HL-60 (cell line): ENCODE measurements around the gene PTPDC1.
"Not testable (repeated sequence)": the region's sequence is repeated elsewhere in the genome, so short reads cannot be mapped to it uniquely, and the experiment has no call there.

Experiments
- DNase-seq, 2 experiments: peaks; one replicate each; pipeline ENCODE4 v3.0.0-alpha.2; 2010 to 2020; ENCODE audit warnings: low read depth in 1 of 2, low spot score in 1 of 2
- H3K27ac ChIP-seq: fragments of 250-450 bp; sonication (Bioruptor Pico); replicated peaks from 2 replicates; pipeline ENCODE4 v1.5.1; 2020; ENCODE audit warnings: mild to moderate bottlenecking, moderate library complexity
- H3K27me3 ChIP-seq: fragments of 250-450 bp; sonication (Bioruptor Pico); 2 replicates; pipeline ENCODE4 v1.5.1; 2021; ENCODE audit warnings: mild to moderate bottlenecking, moderate library complexity; ENCODE audit not compliant: insufficient read depth, poor library complexity, severe bottlenecking
- H3K4me3 ChIP-seq: replicated peaks from 2 replicates; pipeline ENCODE4 v1.5.1; 2011; ENCODE audit warnings: mild to moderate bottlenecking, control low read depth, low read length; ENCODE audit not compliant: insufficient read depth
- CTCF ChIP-seq: IDR thresholded peaks from one replicate; pipeline ENCODE4 v1.5.1; 2011; ENCODE audit warnings: low read length, control low read depth, inconsistent platforms; ENCODE audit not compliant: insufficient read depth
- GABPA ChIP-seq: IDR thresholded peaks from 2 replicates; pipeline ENCODE4 v1.6.1; 2012; ENCODE audit warnings: low read depth
- POLR2AphosphoS5 ChIP-seq: IDR thresholded peaks from 2 replicates; pipeline ENCODE4 v1.6.1; 2012; ENCODE audit warnings: low read depth
- REST ChIP-seq: IDR thresholded peaks from 2 replicates; pipeline ENCODE4 v1.6.1; 2012; ENCODE audit warnings: low read depth; ENCODE audit not compliant: insufficient replicate concordance
- SPI1 ChIP-seq: IDR thresholded peaks from 2 replicates; pipeline ENCODE4 v1.6.1; 2012; ENCODE audit warnings: low read depth, mild to moderate bottlenecking, borderline replicate concordance

Gene PTPDC1

GRCh38 chr9:94083384-94083783, 880 bp upstream of the PTPDC1 start:
- H3K27ac ChIP-seq: no peak overlapping the region
- H3K27me3 ChIP-seq: no peaks in the 10 kb centered on the region
- no peak overlapping the region for H3K4me3 ChIP-seq
- no peak for DNase-seq
- TF ChIP-seq CTCF: no peak
- TF ChIP-seq POLR2AphosphoS5: no peak
- no peak for TF ChIP-seq GABPA
- no peak for TF ChIP-seq SPI1
- TF ChIP-seq REST: no peak

- Histone ChIP-seq H3K27ac (no peak overlapping the region), H3K4me3 (no peak overlapping the region), H3K27me3 (no peaks in the 10 kb centered on the region)
- no peak for TF ChIP-seq GABPA
- no peak for TF ChIP-seq POLR2AphosphoS5
- no peak for TF ChIP-seq REST
- DNase-seq: no peak
Measured at GRCh38 chr9:94085062-94085639, 887 bp downstream of the PTPDC1 start.

- H3K27me3 ChIP-seq: no peaks in the 10 kb centered on the region
- no peak overlapping the region for H3K27ac ChIP-seq
- TF ChIP-seq GABPA (no peak), CTCF (no peak), POLR2AphosphoS5 (no peak), SPI1 (no peak), REST (no peak)
- DNase-seq: no peak
- no peak overlapping the region for H3K4me3 ChIP-seq
Measured at GRCh38 chr9:94086486-94087345, 2.5 kb downstream of the PTPDC1 start.

- H3K4me3 ChIP-seq, H3K27ac ChIP-seq, H3K27me3 ChIP-seq, DNase-seq: not testable (repeated sequence)
Measured at GRCh38 chr9:94094219-94095145, 10.2 kb downstream of the PTPDC1 start.
